HepG2 (cell line): Measurements from ENCODE around the gene BHLHE23. TPM values are rescaled to one million over a fixed set of nuclear protein-coding genes. Genes with fewer than 3 reads are reported as not detected.

Source experiments
- DR1 ChIP-seq: sonication (generic); formaldehyde crosslinking; IDR thresholded peaks from 2 replicates; pipeline ENCODE4 v1.8.0; 2021; ENCODE audit warnings: mild to moderate bottlenecking, missing genetic modification reagents, inconsistent platforms
- KDM6A ChIP-seq: IDR thresholded peaks from 2 replicates; pipeline ENCODE4 v1.6.1; 2016; ENCODE audit warnings: low read depth
- SMC3 ChIP-seq: IDR thresholded peaks from 2 replicates; pipeline ENCODE4 v1.6.1; 2011; ENCODE audit warnings: low read length, improper control_type of control experiment
- SP4 ChIP-seq: sonication (generic); formaldehyde crosslinking; IDR thresholded peaks from 2 replicates; pipeline ENCODE4 v1.8.1; 2023; ENCODE audit warnings: mild to moderate bottlenecking, missing genetic modification reagents
- TBL1XR1 ChIP-seq: fragments of 150-350 bp; IDR thresholded peaks from 2 replicates; pipeline ENCODE4 v1.6.1; 2014; ENCODE audit warnings: borderline replicate concordance, low read length; ENCODE audit not compliant: partially characterized antibody
- THRA ChIP-seq: sonication (generic); formaldehyde crosslinking; IDR thresholded peaks from 2 replicates; pipeline ENCODE4 v1.4.0; 2020; ENCODE audit warnings: missing genetic modification reagents, borderline replicate concordance
- ZMYM3 ChIP-seq: sonication (generic); formaldehyde crosslinking; IDR thresholded peaks from 2 replicates; pipeline ENCODE4 v1.5.1; 2020; ENCODE audit warnings: mild to moderate bottlenecking, missing genetic modification reagents
- ZNF124 ChIP-seq: sonication (generic); formaldehyde crosslinking; IDR thresholded peaks from 2 replicates; pipeline ENCODE4 v1.4.0; 2020; ENCODE audit warnings: missing genetic modification reagents
- ZNF143 ChIP-seq: sonication (generic); formaldehyde crosslinking; IDR thresholded peaks from 2 replicates; pipeline ENCODE4 v1.4.0; 2020; ENCODE audit warnings: missing genetic modification reagents
- ZNF18 ChIP-seq: sonication (generic); formaldehyde crosslinking; IDR thresholded peaks from 2 replicates; pipeline ENCODE4 v1.8.0; 2022; ENCODE audit warnings: mild to moderate bottlenecking, missing genetic modification reagents; ENCODE audit not compliant: insufficient replicate concordance
- ZNF224 ChIP-seq: sonication (generic); formaldehyde crosslinking; IDR thresholded peaks from 2 replicates; pipeline ENCODE4 v1.5.0; 2020; ENCODE audit warnings: mild to moderate bottlenecking, missing genetic modification reagents
- ZNF263 ChIP-seq: sonication (generic); formaldehyde crosslinking; IDR thresholded peaks from 2 replicates; pipeline ENCODE4 v1.4.0; 2020; ENCODE audit warnings: missing genetic modification reagents
- ZNF530 ChIP-seq: sonication (generic); formaldehyde crosslinking; IDR thresholded peaks from 2 replicates; pipeline ENCODE4 v1.5.0; 2020; ENCODE audit warnings: low read depth, mild to moderate bottlenecking, missing genetic modification reagents
- ZNF572 ChIP-seq: sonication (generic); formaldehyde crosslinking; IDR thresholded peaks from 2 replicates; pipeline ENCODE4 v1.5.1; 2020; ENCODE audit warnings: mild to moderate bottlenecking, missing genetic modification reagents
- ZNF674 ChIP-seq: sonication (generic); formaldehyde crosslinking; IDR thresholded peaks from 2 replicates; pipeline ENCODE4 v1.5.0; 2020; ENCODE audit warnings: low read depth, mild to moderate bottlenecking, missing genetic modification reagents
- polyA plus RNA-seq, 8 experiments: library from polyadenylated mRNA; depleted of rRNA in 3 of 8; stranded (reverse) in 7 of 8; unstranded in 1 of 8; fragments of >200 nt; fragmentation: Illumina TruSeq in 4 of 8; extraction: Trizol in 4 of 8; gene quantifications; 2 replicates each; pipeline versions ENCODE4 v1.2.1 to v1.2.3, GENCODE V29; 2011 to 2016; ENCODE audit warnings: low read depth in 4 of 8, missing spikeins in 1 of 8, mixed read lengths in 1 of 8; ENCODE audit not compliant: insufficient read depth in 1 of 8
- total RNA-seq, 5 experiments: library from RNA; depleted of rRNA; stranded (reverse); fragments of >200 nt; fragmentation: Illumina TruSeq; extraction: Trizol; gene quantifications; 2 replicates each; pipeline ENCODE4 v1.2.3, GENCODE V29; 2016; ENCODE audit warnings: low read depth in 1 of 5
- TF ChIP-seq, protein P1 (sequence below): sonication (generic); formaldehyde crosslinking; conservative IDR thresholded peaks from 2 replicates; pipeline ENCODE4 v1.4.0; 2020; ENCODE audit warnings: mild to moderate bottlenecking, missing genetic modification reagents, moderate library complexity
- TF ChIP-seq, protein P2 (sequence below): IDR thresholded peaks from 2 replicates; pipeline ENCODE4 v1.4.0; 2020; ENCODE audit warnings: mild to moderate bottlenecking, missing genetic modification reagents
- TF ChIP-seq, protein P3 (sequence below): sonication (generic); formaldehyde crosslinking; IDR thresholded peaks from 2 replicates; pipeline ENCODE4 v1.4.0; 2020; ENCODE audit warnings: mild to moderate bottlenecking, missing genetic modification reagents

Gene BHLHE23
- total and polyA plus RNA-seq, 2 of the 13 experiments (the other 11 are each of a cell fraction or from before 2014, with no cell fraction given) = not detected

DNA sequence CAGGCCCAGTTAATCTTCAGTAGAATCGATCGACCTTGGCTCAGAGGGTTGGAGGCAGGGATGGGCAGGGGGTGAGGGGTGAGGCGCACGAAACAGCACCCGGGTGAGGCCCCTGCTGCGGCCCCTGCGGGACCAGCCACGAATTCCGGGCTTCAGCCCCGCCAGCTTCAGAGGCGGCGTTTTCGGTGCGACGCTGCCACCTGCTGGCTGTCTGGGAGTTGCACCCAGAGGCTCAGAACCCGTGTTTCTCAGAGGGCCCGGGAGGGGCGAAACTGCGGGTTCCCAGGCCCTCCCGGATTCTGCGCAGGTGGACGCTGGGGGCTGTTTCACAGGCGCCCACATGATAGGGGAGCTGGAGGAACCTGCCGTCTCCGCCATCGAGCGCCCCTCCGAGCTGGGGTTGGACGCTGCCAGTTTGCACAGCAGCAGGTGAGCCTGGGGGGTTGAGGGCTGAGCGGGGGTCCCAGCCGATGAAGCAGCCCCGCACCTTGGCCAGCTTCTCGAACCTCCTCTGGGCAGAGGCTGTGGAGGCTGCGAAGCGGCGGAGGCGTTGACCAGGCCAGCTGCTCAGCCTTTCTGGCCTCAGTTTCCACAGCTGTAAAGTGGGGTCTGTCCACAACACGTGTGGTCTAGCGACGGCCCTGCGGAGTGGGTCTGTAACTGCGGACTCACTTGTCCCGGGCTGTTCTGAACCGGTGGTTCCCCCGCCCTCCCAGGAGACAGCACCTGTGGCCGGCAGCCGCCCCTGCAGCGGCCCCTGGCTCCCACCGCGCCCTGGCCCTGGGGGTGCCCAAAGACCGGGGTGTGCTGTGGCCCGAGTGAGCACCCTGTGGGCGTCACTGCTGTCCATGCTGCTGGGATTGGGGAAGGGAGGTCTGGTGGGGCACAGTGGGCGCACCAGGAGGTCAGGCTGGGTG, 2.5 kb upstream of the BHLHE23 start (continued):
- TF ChIP-seq, protein P1, sequence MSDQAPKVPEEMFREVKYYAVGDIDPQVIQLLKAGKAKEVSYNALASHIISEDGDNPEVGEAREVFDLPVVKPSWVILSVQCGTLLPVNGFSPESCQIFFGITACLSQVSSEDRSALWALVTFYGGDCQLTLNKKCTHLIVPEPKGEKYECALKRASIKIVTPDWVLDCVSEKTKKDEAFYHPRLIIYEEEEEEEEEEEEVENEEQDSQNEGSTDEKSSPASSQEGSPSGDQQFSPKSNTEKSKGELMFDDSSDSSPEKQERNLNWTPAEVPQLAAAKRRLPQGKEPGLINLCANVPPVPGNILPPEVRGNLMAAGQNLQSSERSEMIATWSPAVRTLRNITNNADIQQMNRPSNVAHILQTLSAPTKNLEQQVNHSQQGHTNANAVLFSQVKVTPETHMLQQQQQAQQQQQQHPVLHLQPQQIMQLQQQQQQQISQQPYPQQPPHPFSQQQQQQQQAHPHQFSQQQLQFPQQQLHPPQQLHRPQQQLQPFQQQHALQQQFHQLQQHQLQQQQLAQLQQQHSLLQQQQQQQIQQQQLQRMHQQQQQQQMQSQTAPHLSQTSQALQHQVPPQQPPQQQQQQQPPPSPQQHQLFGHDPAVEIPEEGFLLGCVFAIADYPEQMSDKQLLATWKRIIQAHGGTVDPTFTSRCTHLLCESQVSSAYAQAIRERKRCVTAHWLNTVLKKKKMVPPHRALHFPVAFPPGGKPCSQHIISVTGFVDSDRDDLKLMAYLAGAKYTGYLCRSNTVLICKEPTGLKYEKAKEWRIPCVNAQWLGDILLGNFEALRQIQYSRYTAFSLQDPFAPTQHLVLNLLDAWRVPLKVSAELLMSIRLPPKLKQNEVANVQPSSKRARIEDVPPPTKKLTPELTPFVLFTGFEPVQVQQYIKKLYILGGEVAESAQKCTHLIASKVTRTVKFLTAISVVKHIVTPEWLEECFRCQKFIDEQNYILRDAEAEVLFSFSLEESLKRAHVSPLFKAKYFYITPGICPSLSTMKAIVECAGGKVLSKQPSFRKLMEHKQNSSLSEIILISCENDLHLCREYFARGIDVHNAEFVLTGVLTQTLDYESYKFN (CRISPR knock-in tag) = no peak
- no peak for TF ChIP-seq TBL1XR1
- peak; percentile 49; the same call in 1 of the 2 replicates for TF ChIP-seq SP4 (CRISPR knock-in tag)
- TF ChIP-seq ZMYM3 = peak; percentile 73
- no peak for TF ChIP-seq ZNF674
- no peak for TF ChIP-seq ZNF18 (CRISPR knock-in tag)
- TF ChIP-seq ZNF263 (CRISPR knock-in tag) = peak; percentile 52; the same call in 1 of the 2 replicates
- TF ChIP-seq ZNF143 (CRISPR knock-in tag) = no peak
- TF ChIP-seq DR1 (CRISPR knock-in tag) = no peak
- TF ChIP-seq SMC3 = peak; percentile 80; the same call in 1 of the 2 replicates
- peak; percentile 89; the same call in 1 of the 2 replicates for TF ChIP-seq ZNF572 (CRISPR knock-in tag)
- TF ChIP-seq, protein P2, sequence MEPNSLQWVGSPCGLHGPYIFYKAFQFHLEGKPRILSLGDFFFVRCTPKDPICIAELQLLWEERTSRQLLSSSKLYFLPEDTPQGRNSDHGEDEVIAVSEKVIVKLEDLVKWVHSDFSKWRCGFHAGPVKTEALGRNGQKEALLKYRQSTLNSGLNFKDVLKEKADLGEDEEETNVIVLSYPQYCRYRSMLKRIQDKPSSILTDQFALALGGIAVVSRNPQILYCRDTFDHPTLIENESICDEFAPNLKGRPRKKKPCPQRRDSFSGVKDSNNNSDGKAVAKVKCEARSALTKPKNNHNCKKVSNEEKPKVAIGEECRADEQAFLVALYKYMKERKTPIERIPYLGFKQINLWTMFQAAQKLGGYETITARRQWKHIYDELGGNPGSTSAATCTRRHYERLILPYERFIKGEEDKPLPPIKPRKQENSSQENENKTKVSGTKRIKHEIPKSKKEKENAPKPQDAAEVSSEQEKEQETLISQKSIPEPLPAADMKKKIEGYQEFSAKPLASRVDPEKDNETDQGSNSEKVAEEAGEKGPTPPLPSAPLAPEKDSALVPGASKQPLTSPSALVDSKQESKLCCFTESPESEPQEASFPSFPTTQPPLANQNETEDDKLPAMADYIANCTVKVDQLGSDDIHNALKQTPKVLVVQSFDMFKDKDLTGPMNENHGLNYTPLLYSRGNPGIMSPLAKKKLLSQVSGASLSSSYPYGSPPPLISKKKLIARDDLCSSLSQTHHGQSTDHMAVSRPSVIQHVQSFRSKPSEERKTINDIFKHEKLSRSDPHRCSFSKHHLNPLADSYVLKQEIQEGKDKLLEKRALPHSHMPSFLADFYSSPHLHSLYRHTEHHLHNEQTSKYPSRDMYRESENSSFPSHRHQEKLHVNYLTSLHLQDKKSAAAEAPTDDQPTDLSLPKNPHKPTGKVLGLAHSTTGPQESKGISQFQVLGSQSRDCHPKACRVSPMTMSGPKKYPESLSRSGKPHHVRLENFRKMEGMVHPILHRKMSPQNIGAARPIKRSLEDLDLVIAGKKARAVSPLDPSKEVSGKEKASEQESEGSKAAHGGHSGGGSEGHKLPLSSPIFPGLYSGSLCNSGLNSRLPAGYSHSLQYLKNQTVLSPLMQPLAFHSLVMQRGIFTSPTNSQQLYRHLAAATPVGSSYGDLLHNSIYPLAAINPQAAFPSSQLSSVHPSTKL = peak; percentile 34; the same call in 1 of the 2 replicates
- peak; percentile 88 for TF ChIP-seq ZNF124 (CRISPR knock-in tag)
- TF ChIP-seq, protein P3, sequence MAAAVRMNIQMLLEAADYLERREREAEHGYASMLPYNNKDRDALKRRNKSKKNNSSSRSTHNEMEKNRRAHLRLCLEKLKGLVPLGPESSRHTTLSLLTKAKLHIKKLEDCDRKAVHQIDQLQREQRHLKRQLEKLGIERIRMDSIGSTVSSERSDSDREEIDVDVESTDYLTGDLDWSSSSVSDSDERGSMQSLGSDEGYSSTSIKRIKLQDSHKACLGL (CRISPR knock-in tag) = peak; percentile 83; the same call in 1 of the 2 replicates
- no peak for TF ChIP-seq ZNF224
- no peak for TF ChIP-seq ZNF530 (CRISPR knock-in tag)
- TF ChIP-seq THRA (CRISPR knock-in tag) = peak; percentile 81; the same call in 1 of the 2 replicates
- no peak for TF ChIP-seq KDM6A (CRISPR knock-in tag)
